ENCODE measurements around the gene ZFP14.

DNA sequence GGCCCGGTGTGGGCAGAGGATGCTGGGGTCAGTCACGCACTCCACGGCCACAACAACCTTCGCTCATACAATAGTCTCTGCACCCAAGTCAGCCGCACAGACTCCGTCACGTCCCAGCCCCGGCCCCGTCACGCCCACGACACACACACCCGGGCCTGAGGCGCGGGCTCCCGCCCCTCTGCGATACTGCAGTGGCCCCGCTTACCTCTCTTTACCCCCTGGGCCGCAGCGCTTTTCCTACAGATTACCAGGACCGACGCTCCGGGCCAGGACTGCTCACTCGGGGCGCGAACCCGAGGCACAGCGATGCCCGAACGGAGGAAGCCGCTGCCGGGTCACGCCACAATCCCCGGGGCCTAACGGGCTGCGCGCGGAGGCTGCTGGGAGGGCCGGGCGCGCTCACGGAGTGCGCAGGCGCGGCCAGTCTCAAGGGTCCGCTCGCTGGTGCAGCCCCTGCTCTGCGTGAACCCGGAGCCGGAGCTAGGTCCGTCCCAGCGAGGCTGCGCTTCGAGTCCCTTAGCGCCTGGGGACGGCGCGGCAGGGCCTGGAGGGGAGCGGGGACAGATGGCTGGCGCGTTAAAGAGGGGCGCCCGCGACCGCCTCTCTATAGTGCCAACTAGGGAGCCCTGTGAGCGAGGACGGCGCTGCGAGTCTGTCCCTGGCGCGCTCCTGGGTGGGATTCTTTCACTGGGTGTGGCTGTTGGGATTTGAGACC is 39.4 kb upstream of the ZFP14 start, which contains the start of gene ZFP82:
- TF ChIP-seq, protein P1, sequence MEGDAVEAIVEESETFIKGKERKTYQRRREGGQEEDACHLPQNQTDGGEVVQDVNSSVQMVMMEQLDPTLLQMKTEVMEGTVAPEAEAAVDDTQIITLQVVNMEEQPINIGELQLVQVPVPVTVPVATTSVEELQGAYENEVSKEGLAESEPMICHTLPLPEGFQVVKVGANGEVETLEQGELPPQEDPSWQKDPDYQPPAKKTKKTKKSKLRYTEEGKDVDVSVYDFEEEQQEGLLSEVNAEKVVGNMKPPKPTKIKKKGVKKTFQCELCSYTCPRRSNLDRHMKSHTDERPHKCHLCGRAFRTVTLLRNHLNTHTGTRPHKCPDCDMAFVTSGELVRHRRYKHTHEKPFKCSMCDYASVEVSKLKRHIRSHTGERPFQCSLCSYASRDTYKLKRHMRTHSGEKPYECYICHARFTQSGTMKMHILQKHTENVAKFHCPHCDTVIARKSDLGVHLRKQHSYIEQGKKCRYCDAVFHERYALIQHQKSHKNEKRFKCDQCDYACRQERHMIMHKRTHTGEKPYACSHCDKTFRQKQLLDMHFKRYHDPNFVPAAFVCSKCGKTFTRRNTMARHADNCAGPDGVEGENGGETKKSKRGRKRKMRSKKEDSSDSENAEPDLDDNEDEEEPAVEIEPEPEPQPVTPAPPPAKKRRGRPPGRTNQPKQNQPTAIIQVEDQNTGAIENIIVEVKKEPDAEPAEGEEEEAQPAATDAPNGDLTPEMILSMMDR (IDR thresholded peaks at IDR 0.05), result no peak
- TF ChIP-seq SP1 (CRISPR knock-in tag; conservative IDR thresholded peaks at IDR 0.05), result peak; percentile 57; the same call in 1 of the 2 replicates
